IMR-90 (cell line): ENCODE results near the gene KIAA0825. TPM values are rescaled to one million over a fixed set of nuclear protein-coding genes. Genes with fewer than 3 reads are reported as not detected.

Experiments used
- ATAC-seq: fragments of 200-7000 bp; cut with Tn5 transposase; 2 replicates; pipeline ENCODE4 v1.9.1; 2020; ENCODE audit warnings: low read depth, mild to moderate bottlenecking, moderate library complexity
- BruUV-seq: library from RNA; stranded (reverse); fragments of 400-500 nt; replicated peaks from 2 replicates; lab custom pipeline; 2021; lab: Mats Ljungman, UMichigan
- CTCF ChIA-PET: fragments of 300-600 bp; formaldehyde crosslinking; extraction: SDS; loops from one replicate; lab custom pipeline; 2021; ENCODE audit warnings: antibody characterized with exemption; lab: Yijun Ruan, JAX
- POLR2A ChIA-PET: fragments of 300-600 bp; sonication (Branson Sonifier 250); formaldehyde crosslinking; loops from one replicate; lab custom pipeline; 2022; ENCODE audit warnings: antibody characterized with exemption; ENCODE audit not compliant: unreplicated experiment; lab: Charles Lee
- DNase-seq: peaks from one replicate; pipeline ENCODE4 v3.0.0; 2013
- H2AFZ ChIP-seq: replicated peaks from 2 replicates; pipeline ENCODE3; 2013; ENCODE audit warnings: low read length, mild to moderate bottlenecking; ENCODE audit not compliant: poor library complexity
- H2AK5ac ChIP-seq: 2 replicates; pipeline ENCODE4 v1.6.1; 2013; ENCODE audit warnings: low read depth, low read length, inconsistent platforms
- H2AK9ac ChIP-seq: replicated peaks from 2 replicates; pipeline ENCODE3; 2013; ENCODE audit warnings: mild to moderate bottlenecking, low read depth, low read length, moderate library complexity; ENCODE audit not compliant: poor library complexity
- H2BK120ac ChIP-seq: 2 replicates; pipeline ENCODE4 v1.6.1; 2013; ENCODE audit warnings: low read depth, low read length, inconsistent platforms
- H2BK15ac ChIP-seq: 3 replicates; pipeline ENCODE4 v1.6.1; 2013; ENCODE audit warnings: low read depth, low read length, inconsistent platforms
- H2BK20ac ChIP-seq: 2 replicates; pipeline ENCODE4 v1.6.1; 2013; ENCODE audit warnings: low read depth, mild to moderate bottlenecking, inconsistent platforms, low read length, moderate library complexity
- H2BK5ac ChIP-seq: 2 replicates; pipeline ENCODE4 v1.6.1; 2013; ENCODE audit warnings: mild to moderate bottlenecking, low read depth, low read length, inconsistent platforms; ENCODE audit not compliant: poor library complexity, severe bottlenecking
- H3K14ac ChIP-seq: replicated peaks from 2 replicates; pipeline ENCODE4 v1.6.1; 2013; ENCODE audit warnings: low read depth, low read length, inconsistent platforms
- H3K18ac ChIP-seq: 2 replicates; pipeline ENCODE4 v1.6.1; 2013; ENCODE audit warnings: low read depth, low read length, control low read depth
- H3K23ac ChIP-seq: 2 replicates; pipeline ENCODE4 v1.6.1; 2013; ENCODE audit warnings: low read depth, low read length, inconsistent platforms
- H3K27ac ChIP-seq: 2 replicates; pipeline ENCODE4 v1.5.1; 2013; ENCODE audit warnings: mild to moderate bottlenecking, control low read depth, low read length; ENCODE audit not compliant: insufficient read depth
- H3K27me3 ChIP-seq: 2 replicates; pipeline ENCODE4 v1.6.1; 2013; ENCODE audit warnings: low read length; ENCODE audit not compliant: control insufficient read depth, insufficient read depth
- H3K36me3 ChIP-seq: 2 replicates; pipeline ENCODE4 v1.6.1; 2013; ENCODE audit warnings: low read length, mixed read lengths; ENCODE audit not compliant: control insufficient read depth, insufficient read depth
- H3K4ac ChIP-seq: 2 replicates; pipeline ENCODE4 v1.6.1; 2013; ENCODE audit warnings: low read depth, low read length, inconsistent platforms
- H3K4me1 ChIP-seq: 2 replicates; pipeline ENCODE4 v1.6.1; 2013; ENCODE audit warnings: low read length, mixed read lengths; ENCODE audit not compliant: control insufficient read depth, insufficient read depth
- H3K4me2 ChIP-seq: 2 replicates; pipeline ENCODE4 v1.6.1; 2013; ENCODE audit warnings: low read depth, mild to moderate bottlenecking, control low read depth, low read length, moderate library complexity
- H3K4me3 ChIP-seq: 2 replicates; pipeline ENCODE4 v1.5.1; 2013; ENCODE audit warnings: low read depth, mild to moderate bottlenecking, control low read depth, low read length, moderate library complexity; ENCODE audit not compliant: insufficient read depth
- H3K56ac ChIP-seq: 2 replicates; pipeline ENCODE4 v1.6.1; 2013; ENCODE audit warnings: low read length, inconsistent platforms; ENCODE audit not compliant: insufficient read depth; ENCODE audit errors: extremely low read depth
- H3K79me1 ChIP-seq, 2 experiments: 2 replicates each; pipeline ENCODE4 v1.6.1; 2013; ENCODE audit warnings: low read length in 2 of 2, inconsistent platforms in 1 of 2, low read depth in 1 of 2
- H3K9ac ChIP-seq: 2 replicates; pipeline ENCODE4 v1.6.1; 2013; ENCODE audit warnings: low read depth, low read length, control low read depth
- H3K9me1 ChIP-seq: 2 replicates; pipeline ENCODE4 v1.6.1; 2013; ENCODE audit warnings: low read length, inconsistent platforms; ENCODE audit not compliant: insufficient read depth
- H3K9me3 ChIP-seq: 2 replicates; pipeline ENCODE4 v1.6.1; 2013; ENCODE audit warnings: low read length; ENCODE audit not compliant: control insufficient read depth, insufficient read depth
- H4K20me1 ChIP-seq: 2 replicates; pipeline ENCODE4 v1.6.1; 2013; ENCODE audit warnings: low read length, inconsistent platforms; ENCODE audit not compliant: insufficient read depth
- H4K5ac ChIP-seq: 2 replicates; pipeline ENCODE4 v1.6.1; 2013; ENCODE audit warnings: mild to moderate bottlenecking, low read depth, low read length, control low read depth
- H4K8ac ChIP-seq, 2 experiments: 2 replicates each; pipeline ENCODE4 v1.6.1; 2013; ENCODE audit warnings: low read depth in 2 of 2, low read length in 2 of 2, control low read depth in 1 of 2, inconsistent platforms in 1 of 2
- H4K91ac ChIP-seq: 2 replicates; pipeline ENCODE4 v1.6.1; 2013; ENCODE audit warnings: low read depth, low read length, inconsistent platforms; ENCODE audit not compliant: insufficient read depth
- BHLHE40 ChIP-seq: fragments of 150-350 bp; IDR thresholded peaks from 2 replicates; pipeline ENCODE4 v1.6.1; 2016; ENCODE audit warnings: mild to moderate bottlenecking, low read depth, low read length
- CEBPB ChIP-seq: IDR thresholded peaks from 2 replicates; pipeline ENCODE4 v1.6.1; 2012; ENCODE audit warnings: low read depth, low read length, improper control_type of control experiment
- CHD1 ChIP-seq: IDR thresholded peaks from 2 replicates; pipeline ENCODE4 v1.6.1; 2012; ENCODE audit warnings: low read depth, low read length, improper control_type of control experiment
- FOS ChIP-seq: fragments of 150-350 bp; IDR thresholded peaks from 2 replicates; pipeline ENCODE4 v1.6.1; 2016; ENCODE audit warnings: low read depth, low read length
- MAFK ChIP-seq: IDR thresholded peaks from 2 replicates; pipeline ENCODE4 v1.6.1; 2012; ENCODE audit warnings: low read depth, low read length, improper control_type of control experiment
- MXI1 ChIP-seq: IDR thresholded peaks from 2 replicates; pipeline ENCODE4 v1.6.1; 2012; ENCODE audit warnings: low read depth, mild to moderate bottlenecking, low read length, moderate library complexity, borderline replicate concordance
- NFE2L2 ChIP-seq: fragments of 150-350 bp; IDR thresholded peaks from 2 replicates; pipeline ENCODE4 v1.6.1; 2016; ENCODE audit warnings: low read depth, mild to moderate bottlenecking, low read length
- POLR2A ChIP-seq: IDR thresholded peaks from 2 replicates; pipeline ENCODE4 v1.6.1; 2012; ENCODE audit warnings: mild to moderate bottlenecking, low read depth, low read length
- RCOR1 ChIP-seq: IDR thresholded peaks from 2 replicates; pipeline ENCODE4 v1.6.1; 2012; ENCODE audit warnings: mild to moderate bottlenecking, low read length, improper control_type of control experiment; ENCODE audit not compliant: insufficient replicate concordance
- RFX5 ChIP-seq: IDR thresholded peaks from 2 replicates; pipeline ENCODE4 v1.8.0; 2012; ENCODE audit warnings: low read depth, mild to moderate bottlenecking, low read length, moderate library complexity
- SMC3 ChIP-seq: fragments of 150-350 bp; IDR thresholded peaks from 2 replicates; pipeline ENCODE4 v1.6.1; 2016; ENCODE audit warnings: low read depth, mild to moderate bottlenecking, antibody characterized with exemption, low read length, moderate library complexity
- WGBS, 2 experiments: methylation state at CpG; one replicate each; pipeline versions ENCODE4 v1.1.5 to v1.1.7; 2013; ENCODE audit warnings: missing lambda C conversion rate in 2 of 2; ENCODE audit not compliant: insufficient read length in 1 of 2; ENCODE audit errors: extremely low coverage in 2 of 2; 5-methylcytosine and 5-hydroxymethylcytosine counted together
- dilution Hi-C: fragments of 300-500 bp; cut with HindIII; formaldehyde crosslinking; loops from one replicate; pipeline ENCODE4 v1.14.3; 2018; ENCODE audit warnings: low sequenced_read_pairs; ENCODE audit not compliant: unreplicated experiment
- in situ Hi-C: fragments of 300-500 bp; cut with MboI; formaldehyde crosslinking; loops from 3 replicates; pipeline ENCODE4 v1.14.3; 2019; ENCODE audit warnings: low sequenced_read_pairs, inconsistent platforms, mixed read lengths
- intact Hi-C: fragments of 100-400 bp; cut with micrococcal nuclease; formaldehyde crosslinking; loops from 2 replicates; pipeline ENCODE4 v1.10.0; 2022
- polyA plus RNA-seq, 3 experiments: library from polyadenylated mRNA; depleted of rRNA; stranded (reverse); fragments of >200 nt; gene quantifications; 2 replicates each; pipeline ENCODE4 v1.2.3, GENCODE V29; 2012; ENCODE audit warnings: low replicate concordance in 1 of 3
- total RNA-seq: library from RNA; depleted of rRNA; stranded (reverse); fragments of >200 nt; gene quantifications from 2 replicates; pipeline ENCODE4 v1.2.3, GENCODE V29; 2012
- TF ChIP-seq, protein P1 (sequence below): conservative IDR thresholded peaks from 2 replicates; pipeline ENCODE4 v1.5.1; 2012; ENCODE audit warnings: mild to moderate bottlenecking, low read depth, low read length, improper control_type of control experiment
- TF ChIP-seq, protein P2 (sequence below): fragments of 150-350 bp; IDR thresholded peaks from 2 replicates; pipeline ENCODE4 v1.6.1; 2017; ENCODE audit warnings: mild to moderate bottlenecking, antibody characterized with exemption, low read length, low read depth
- TF ChIP-seq, protein P3 (sequence below): fragments of 150-350 bp; IDR thresholded peaks from 2 replicates; pipeline ENCODE4 v1.6.1; 2016; ENCODE audit warnings: low read depth, mild to moderate bottlenecking, low read length, moderate library complexity, borderline replicate concordance

KIAA0825 gene
- total and polyA plus RNA-seq, 2 of the 4 experiments (the other 2 are of a cell fraction) = 0.46 to 1.8 TPM

DNA sequence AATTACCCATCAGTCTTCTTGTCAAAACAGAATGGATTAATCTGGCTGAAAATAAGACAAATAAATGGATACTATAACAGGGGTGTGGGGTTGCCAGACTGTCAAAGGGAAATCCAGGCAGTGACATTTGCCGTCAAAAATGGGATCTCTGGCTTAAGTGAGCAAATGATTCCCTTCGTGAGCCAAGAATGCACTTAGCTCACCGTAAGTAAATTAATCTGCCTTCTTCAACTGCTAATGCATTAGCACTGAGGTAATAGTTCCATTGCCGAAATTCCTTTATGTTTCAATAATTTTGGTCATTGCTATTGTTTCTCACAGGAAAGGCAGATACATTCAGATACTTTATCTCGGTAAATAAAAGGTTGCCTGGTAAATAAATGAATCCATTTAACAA lies 377.8 kb downstream of the KIAA0825 start:
- no peak overlapping the region for H2AK9ac ChIP-seq
- ChIA-PET CTCF (no interaction called here), POLR2A (no interaction called here)
- H3K79me1 ChIP-seq = no peaks in the 10 kb centered on the region
- H3K27ac ChIP-seq = no peak overlapping the region
- intact Hi-C loops = loop anchor here (2.0 to 5.0 kb wide), 2 partner anchors 22 to 497 kb away; no protein-coding TSS in a partner anchor
- H3K56ac ChIP-seq = no peak overlapping the region
- H3K36me3 ChIP-seq = no peaks in the 10 kb centered on the region
- no peak overlapping the region for H3K23ac ChIP-seq
- no peak overlapping the region; the same call in 1 of the 2 replicates for H3K4me2 ChIP-seq
- H2BK5ac ChIP-seq = peak overlapping the region; percentile 10
- no peak overlapping the region for H4K8ac ChIP-seq
- H3K9me3 ChIP-seq = peaks cover 2% of the 10 kb centered on the region; the same call in 1 of the 2 replicates
- TF ChIP-seq CHD1 (no peak), MXI1 (no peak), POLR2A (no peak), CEBPB (no peak), FOS (no peak), BHLHE40 (no peak), NFE2L2 (no peak), MAFK (no peak), SMC3 (no peak), RFX5 (no peak), RCOR1 (no peak)
- TF ChIP-seq, protein P1, sequence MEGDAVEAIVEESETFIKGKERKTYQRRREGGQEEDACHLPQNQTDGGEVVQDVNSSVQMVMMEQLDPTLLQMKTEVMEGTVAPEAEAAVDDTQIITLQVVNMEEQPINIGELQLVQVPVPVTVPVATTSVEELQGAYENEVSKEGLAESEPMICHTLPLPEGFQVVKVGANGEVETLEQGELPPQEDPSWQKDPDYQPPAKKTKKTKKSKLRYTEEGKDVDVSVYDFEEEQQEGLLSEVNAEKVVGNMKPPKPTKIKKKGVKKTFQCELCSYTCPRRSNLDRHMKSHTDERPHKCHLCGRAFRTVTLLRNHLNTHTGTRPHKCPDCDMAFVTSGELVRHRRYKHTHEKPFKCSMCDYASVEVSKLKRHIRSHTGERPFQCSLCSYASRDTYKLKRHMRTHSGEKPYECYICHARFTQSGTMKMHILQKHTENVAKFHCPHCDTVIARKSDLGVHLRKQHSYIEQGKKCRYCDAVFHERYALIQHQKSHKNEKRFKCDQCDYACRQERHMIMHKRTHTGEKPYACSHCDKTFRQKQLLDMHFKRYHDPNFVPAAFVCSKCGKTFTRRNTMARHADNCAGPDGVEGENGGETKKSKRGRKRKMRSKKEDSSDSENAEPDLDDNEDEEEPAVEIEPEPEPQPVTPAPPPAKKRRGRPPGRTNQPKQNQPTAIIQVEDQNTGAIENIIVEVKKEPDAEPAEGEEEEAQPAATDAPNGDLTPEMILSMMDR = no peak
- TF ChIP-seq, protein P2, sequence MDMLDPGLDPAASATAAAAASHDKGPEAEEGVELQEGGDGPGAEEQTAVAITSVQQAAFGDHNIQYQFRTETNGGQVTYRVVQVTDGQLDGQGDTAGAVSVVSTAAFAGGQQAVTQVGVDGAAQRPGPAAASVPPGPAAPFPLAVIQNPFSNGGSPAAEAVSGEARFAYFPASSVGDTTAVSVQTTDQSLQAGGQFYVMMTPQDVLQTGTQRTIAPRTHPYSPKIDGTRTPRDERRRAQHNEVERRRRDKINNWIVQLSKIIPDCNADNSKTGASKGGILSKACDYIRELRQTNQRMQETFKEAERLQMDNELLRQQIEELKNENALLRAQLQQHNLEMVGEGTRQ = no peak
- TF ChIP-seq, protein P3, sequence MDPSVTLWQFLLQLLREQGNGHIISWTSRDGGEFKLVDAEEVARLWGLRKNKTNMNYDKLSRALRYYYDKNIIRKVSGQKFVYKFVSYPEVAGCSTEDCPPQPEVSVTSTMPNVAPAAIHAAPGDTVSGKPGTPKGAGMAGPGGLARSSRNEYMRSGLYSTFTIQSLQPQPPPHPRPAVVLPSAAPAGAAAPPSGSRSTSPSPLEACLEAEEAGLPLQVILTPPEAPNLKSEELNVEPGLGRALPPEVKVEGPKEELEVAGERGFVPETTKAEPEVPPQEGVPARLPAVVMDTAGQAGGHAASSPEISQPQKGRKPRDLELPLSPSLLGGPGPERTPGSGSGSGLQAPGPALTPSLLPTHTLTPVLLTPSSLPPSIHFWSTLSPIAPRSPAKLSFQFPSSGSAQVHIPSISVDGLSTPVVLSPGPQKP = no peak
- in situ Hi-C loops = no loop called here
- peak overlapping the region; percentile 36; the same call in 1 of the 2 replicates for H3K4ac ChIP-seq
- dilution Hi-C loops = no loop called here
- DNase-seq (peak; percentile 25), ATAC-seq (no peak)
- H4K5ac ChIP-seq = peak overlapping the region; percentile 32; the same call in 1 of the 2 replicates
- H4K91ac ChIP-seq = no peak overlapping the region
- H3K27me3 ChIP-seq = no peaks in the 10 kb centered on the region
- H3K18ac ChIP-seq = peak overlapping the region; percentile 56
- 10% methylated on average over 2 of the region's 5 CpGs; no CpG with 5 or more reads in 1 of the 2 experiments for WGBS, 2 experiments
- BruUV-seq = no TSS peak
- H2BK15ac ChIP-seq = peak overlapping the region; percentile 49; the same call in 1 of the 3 replicates
- no peak overlapping the region; the same call in 1 of the 2 replicates for H2BK20ac ChIP-seq
- no peak overlapping the region for H2AK5ac ChIP-seq
- H3K9me1 ChIP-seq = peaks cover 7% of the 10 kb centered on the region; the same call in 1 of the 2 replicates
- peak overlapping the region; percentile 20 for H2BK120ac ChIP-seq
- H3K9ac ChIP-seq = no peak overlapping the region
- H3K14ac ChIP-seq = no peak overlapping the region
- no peak overlapping the region for H3K4me3 ChIP-seq
- peaks cover 11% of the 10 kb centered on the region for H3K4me1 ChIP-seq
- no peaks in the 10 kb centered on the region for H4K20me1 ChIP-seq
- no peak overlapping the region for H2AFZ ChIP-seq
